ENCODE data around the gene PCBP4. TPM values are rescaled to one million over a fixed set of nuclear protein-coding genes. Genes with fewer than 3 reads are reported as not detected.
"Not testable (repeated sequence)": the region's sequence is repeated elsewhere in the genome, so short reads cannot be mapped to it uniquely, and the experiment has no call there.

PCBP4 gene
- polyA plus RNA-seq, 4 donors: 24.0 to 60.8 (median 39.2) TPM

GRCh38 chr3:51998774-51999173, 31.5 kb upstream of the PCBP4 start:
- Histone ChIP-seq H3K27ac (ENCODE audit: low read depth in 1 of 3, low read length in 2 of 3) (no peak overlapping the region), H3K9me3 (ENCODE audit: control insufficient read depth in 2 of 2, insufficient read depth in 1 of 2, low read depth in 1 of 2, low read length in 1 of 2) (no peaks in the 10 kb centered on the region), H3K4me1 (ENCODE audit: control insufficient read depth in 3 of 3, insufficient read depth in 2 of 3, low read depth in 1 of 3, low read length in 2 of 3) (peaks cover 0 to 14% (median 2%) of the 10 kb centered on the region in 3 donors), H3K27me3 (ENCODE audit: control insufficient read depth in 3 of 3, insufficient read depth in 3 of 3, low read length in 3 of 3) (peaks cover 0 to 3% (median 0%) of the 10 kb centered on the region in 3 donors), H3K36me3 (ENCODE audit: control insufficient read depth in 3 of 3, insufficient read depth in 2 of 3, low read depth in 1 of 3, low read length in 3 of 3) (peaks cover 3 to 16% (median 6%) of the 10 kb centered on the region in 3 donors), H3K4me3 (ENCODE audit: low read depth in 1 of 3, low read length in 3 of 3) (no peak overlapping the region)
- 79 to 82% (median 81%) methylated on average over 7 of the region's 7 CpGs for WGBS, 3 donors
- FAIRE-seq: no peak
- no peak for DNase-seq

GRCh38 chr3:51997935-51998596, 30.8 kb upstream of the PCBP4 start:
- Histone ChIP-seq H3K36me3 (ENCODE audit: control insufficient read depth in 3 of 3, insufficient read depth in 2 of 3, low read depth in 1 of 3, low read length in 3 of 3) (peaks cover 3 to 22% (median 6%) of the 10 kb centered on the region in 3 donors), H3K9me3 (ENCODE audit: control insufficient read depth in 2 of 2, insufficient read depth in 1 of 2, low read depth in 1 of 2, low read length in 1 of 2) (no peaks in the 10 kb centered on the region), H3K4me3 (ENCODE audit: low read depth in 1 of 3, low read length in 3 of 3) (no peak overlapping the region), H3K4me1 (ENCODE audit: control insufficient read depth in 3 of 3, insufficient read depth in 2 of 3, low read depth in 1 of 3, low read length in 2 of 3) (peaks cover 0 to 14% (median 2%) of the 10 kb centered on the region in 3 donors), H3K27ac (ENCODE audit: low read depth in 1 of 3, low read length in 2 of 3) (no peak overlapping the region), H3K27me3 (ENCODE audit: control insufficient read depth in 3 of 3, insufficient read depth in 3 of 3, low read length in 3 of 3) (no peaks in the 10 kb centered on the region)
- FAIRE-seq: no peak
- 47 to 56% (median 52%) methylated on average over 7 of the region's 7 CpGs for WGBS, 3 donors
- DNase-seq: no peak

- peaks cover 0 to 14% (median 2%) of the 10 kb centered on the region in 3 donors for H3K4me1 ChIP-seq (ENCODE audit: control insufficient read depth in 3 of 3, insufficient read depth in 2 of 3, low read depth in 1 of 3, low read length in 2 of 3)
- no peak overlapping the region for H3K4me3 ChIP-seq (ENCODE audit: low read depth in 1 of 3, low read length in 3 of 3)
- H3K27me3 ChIP-seq (ENCODE audit: control insufficient read depth in 3 of 3, insufficient read depth in 3 of 3, low read length in 3 of 3): no peaks in the 10 kb centered on the region
- 34 to 61% (median 43%) methylated on average over 2 of the region's 2 CpGs for WGBS, 3 donors
- FAIRE-seq: no peak
- no peaks in the 10 kb centered on the region for H3K9me3 ChIP-seq (ENCODE audit: control insufficient read depth in 2 of 2, insufficient read depth in 1 of 2, low read depth in 1 of 2, low read length in 1 of 2)
- peaks cover 6 to 31% (median 9%) of the 10 kb centered on the region in 3 donors for H3K36me3 ChIP-seq (ENCODE audit: control insufficient read depth in 3 of 3, insufficient read depth in 2 of 3, low read depth in 1 of 3, low read length in 3 of 3)
- DNase-seq: no peak
- no peak overlapping the region for H3K27ac ChIP-seq (ENCODE audit: low read depth in 1 of 3, low read length in 2 of 3)
Measured at GRCh38 chr3:51997172-51997571, 29.9 kb upstream of the PCBP4 start.

DNA sequence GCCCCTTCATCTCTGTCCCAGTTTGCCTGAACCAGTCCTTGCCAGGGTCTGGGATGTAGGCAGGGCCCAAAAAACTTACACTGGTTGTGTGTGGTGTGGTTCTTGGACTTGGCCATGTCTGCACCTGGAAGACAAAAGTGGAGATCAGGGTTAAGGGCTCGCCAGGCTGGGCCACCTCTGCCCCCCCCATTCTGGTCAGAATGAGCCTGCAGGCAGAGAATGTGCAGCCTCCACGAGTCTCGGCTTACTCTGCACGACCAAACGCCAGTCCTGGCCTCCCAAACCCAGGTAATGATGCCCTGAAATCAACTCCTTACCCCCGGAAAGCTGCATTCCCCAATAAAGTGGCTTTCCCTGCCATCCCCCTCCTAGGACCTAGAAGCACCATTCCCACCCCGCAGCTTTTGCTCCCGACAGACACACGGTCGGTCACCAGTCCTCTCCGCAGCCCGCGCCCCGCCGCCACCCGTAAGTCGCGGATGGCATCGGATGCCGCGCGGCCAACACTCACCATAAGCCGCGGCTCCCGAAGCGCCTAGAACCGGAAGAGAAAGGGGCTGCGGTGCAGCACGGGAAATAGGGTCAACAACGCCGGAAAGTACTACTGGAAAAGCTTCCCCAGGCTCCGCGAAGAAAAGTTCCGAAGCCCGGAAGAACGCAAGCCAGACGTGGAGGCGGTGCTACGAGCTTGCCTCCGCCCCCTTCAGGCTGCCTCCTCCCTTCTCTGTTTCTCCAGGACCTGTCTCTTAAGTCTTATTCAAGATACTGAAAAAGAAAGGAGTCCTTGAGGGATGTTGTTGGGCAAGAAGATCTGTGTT, 28.3 kb upstream of the PCBP4 start, which contains the start of gene RPL29:
TSS of gene RPL29 (minus strand) at position 550 of the 818 bp plus-strand sequence. CDS start at position 116, 434 bp downstream.
- peak; percentile 96 to 98 for DNase-seq

GRCh38 chr3:51994530-51994929, 27.3 kb upstream of the PCBP4 start:
- H3K4me3 ChIP-seq (ENCODE audit: low read depth in 1 of 3, low read length in 3 of 3): peak overlapping the region in 2 of 3 donors; percentile 66 to 88

More for the DNA sequence above, 28.3 kb upstream of the PCBP4 start, which contains the start of gene RPL29:
- WGBS, 3 donors: 0% methylated on average over 40 of the region's 40 CpGs
- Histone ChIP-seq H3K27me3 (ENCODE audit: control insufficient read depth in 3 of 3, insufficient read depth in 3 of 3, low read length in 3 of 3) (no peaks in the 10 kb centered on the region), H3K4me3 (ENCODE audit: low read depth in 1 of 3, low read length in 3 of 3) (peak within 1 kb of the TSS; percentile 63 to 88 (median 66)), H3K4me1 (ENCODE audit: control insufficient read depth in 3 of 3, insufficient read depth in 2 of 3, low read depth in 1 of 3, low read length in 2 of 3) (peaks cover 0 to 11% (median 2%) of the 10 kb centered on the region in 3 donors), H3K36me3 (ENCODE audit: control insufficient read depth in 3 of 3, insufficient read depth in 2 of 3, low read depth in 1 of 3, low read length in 3 of 3) (peaks cover 6 to 41% (median 9%) of the 10 kb centered on the region in 3 donors), H3K27ac (ENCODE audit: low read depth in 1 of 3, low read length in 2 of 3) (peak within 1 kb of the TSS; percentile 68 to 86 (median 85)), H3K9me3 (ENCODE audit: control insufficient read depth in 2 of 2, insufficient read depth in 1 of 2, low read depth in 1 of 2, low read length in 1 of 2) (no peaks in the 10 kb centered on the region)
- FAIRE-seq: no peak

GRCh38 chr3:51993657-51994056, 26.4 kb upstream of the PCBP4 start:
- not testable (repeated sequence) for H3K9me3 ChIP-seq (ENCODE audit: control insufficient read depth in 2 of 2, insufficient read depth in 1 of 2, low read depth in 1 of 2, low read length in 1 of 2); FAIRE-seq; H3K27me3 ChIP-seq (ENCODE audit: control insufficient read depth in 3 of 3, insufficient read depth in 3 of 3, low read length in 3 of 3); H3K27ac ChIP-seq (ENCODE audit: low read depth in 1 of 3, low read length in 2 of 3); H3K4me3 ChIP-seq (ENCODE audit: low read depth in 1 of 3, low read length in 3 of 3); DNase-seq
- WGBS, 3 donors: 61 to 84% (median 61%) methylated on average over 4 to 10 of the region's 13 CpGs
- Histone ChIP-seq H3K4me1 (ENCODE audit: control insufficient read depth in 3 of 3, insufficient read depth in 2 of 3, low read depth in 1 of 3, low read length in 2 of 3) (peaks cover 0 to 11% (median 2%) of the 10 kb centered on the region in 3 donors), H3K36me3 (ENCODE audit: control insufficient read depth in 3 of 3, insufficient read depth in 2 of 3, low read depth in 1 of 3, low read length in 3 of 3) (peaks cover 6 to 53% (median 13%) of the 10 kb centered on the region in 3 donors)

More at GRCh38 chr3:51994530-51994929, 27.3 kb upstream of the PCBP4 start:
- H3K9me3 ChIP-seq (ENCODE audit: control insufficient read depth in 2 of 2, insufficient read depth in 1 of 2, low read depth in 1 of 2, low read length in 1 of 2): no peaks in the 10 kb centered on the region
- H3K27me3 ChIP-seq (ENCODE audit: control insufficient read depth in 3 of 3, insufficient read depth in 3 of 3, low read length in 3 of 3): no peaks in the 10 kb centered on the region
- H3K4me1 ChIP-seq (ENCODE audit: control insufficient read depth in 3 of 3, insufficient read depth in 2 of 3, low read depth in 1 of 3, low read length in 2 of 3): peaks cover 0 to 11% (median 2%) of the 10 kb centered on the region in 3 donors
- DNase-seq: no peak
- peaks cover 6 to 44% (median 9%) of the 10 kb centered on the region in 3 donors for H3K36me3 ChIP-seq (ENCODE audit: control insufficient read depth in 3 of 3, insufficient read depth in 2 of 3, low read depth in 1 of 3, low read length in 3 of 3)
- WGBS, 3 donors: 61 to 74% (median 61%) methylated on average over 2 of the region's 2 CpGs
- no peak for FAIRE-seq
- H3K27ac ChIP-seq (ENCODE audit: low read depth in 1 of 3, low read length in 2 of 3): peak overlapping the region in 2 of 3 donors; percentile 85 to 86

- no peak for FAIRE-seq
- WGBS, 3 donors: 74 to 83% (median 75%) methylated on average over 3 of the region's 3 CpGs
- no peak for DNase-seq
- no peaks in the 10 kb centered on the region for H3K27me3 ChIP-seq (ENCODE audit: control insufficient read depth in 3 of 3, insufficient read depth in 3 of 3, low read length in 3 of 3)
- H3K36me3 ChIP-seq (ENCODE audit: control insufficient read depth in 3 of 3, insufficient read depth in 2 of 3, low read depth in 1 of 3, low read length in 3 of 3): peaks cover 6 to 68% (median 16%) of the 10 kb centered on the region in 3 donors
- no peak overlapping the region for H3K27ac ChIP-seq (ENCODE audit: low read depth in 1 of 3, low read length in 2 of 3)
- H3K4me1 ChIP-seq (ENCODE audit: control insufficient read depth in 3 of 3, insufficient read depth in 2 of 3, low read depth in 1 of 3, low read length in 2 of 3): peaks cover 0 to 15% (median 2%) of the 10 kb centered on the region in 3 donors
- H3K9me3 ChIP-seq (ENCODE audit: control insufficient read depth in 2 of 2, insufficient read depth in 1 of 2, low read depth in 1 of 2, low read length in 1 of 2): no peaks in the 10 kb centered on the region
- H3K4me3 ChIP-seq (ENCODE audit: low read depth in 1 of 3, low read length in 3 of 3): no peak overlapping the region
Measured at GRCh38 chr3:51992017-51992682, 24.9 kb upstream of the PCBP4 start.

- Histone ChIP-seq H3K36me3 (ENCODE audit: control insufficient read depth in 3 of 3, insufficient read depth in 2 of 3, low read depth in 1 of 3, low read length in 3 of 3) (peaks cover 6 to 82% (median 16%) of the 10 kb centered on the region in 3 donors), H3K4me1 (ENCODE audit: control insufficient read depth in 3 of 3, insufficient read depth in 2 of 3, low read depth in 1 of 3, low read length in 2 of 3) (peaks cover 0 to 31% (median 2%) of the 10 kb centered on the region in 3 donors)
- WGBS, 3 donors: 83 to 92% (median 86%) methylated on average over 26 to 38 of the region's 38 CpGs
- not testable (repeated sequence) for FAIRE-seq; H3K4me3 ChIP-seq (ENCODE audit: low read depth in 1 of 3, low read length in 3 of 3); DNase-seq; H3K27ac ChIP-seq (ENCODE audit: low read depth in 1 of 3, low read length in 2 of 3); H3K9me3 ChIP-seq (ENCODE audit: control insufficient read depth in 2 of 2, insufficient read depth in 1 of 2, low read depth in 1 of 2, low read length in 1 of 2); H3K27me3 ChIP-seq (ENCODE audit: control insufficient read depth in 3 of 3, insufficient read depth in 3 of 3, low read length in 3 of 3)
Measured at GRCh38 chr3:51990501-51990971, 23.3 kb upstream of the PCBP4 start.
